Measurements from ENCODE around the gene IFT81. TPM values are rescaled to one million over a fixed set of nuclear protein-coding genes. Genes with fewer than 3 reads are reported as not detected.

Gene IFT81
- total and polyA plus RNA-seq, 2 experiments from 2014 or later: 17.5 to 22.3 TPM

DNA sequence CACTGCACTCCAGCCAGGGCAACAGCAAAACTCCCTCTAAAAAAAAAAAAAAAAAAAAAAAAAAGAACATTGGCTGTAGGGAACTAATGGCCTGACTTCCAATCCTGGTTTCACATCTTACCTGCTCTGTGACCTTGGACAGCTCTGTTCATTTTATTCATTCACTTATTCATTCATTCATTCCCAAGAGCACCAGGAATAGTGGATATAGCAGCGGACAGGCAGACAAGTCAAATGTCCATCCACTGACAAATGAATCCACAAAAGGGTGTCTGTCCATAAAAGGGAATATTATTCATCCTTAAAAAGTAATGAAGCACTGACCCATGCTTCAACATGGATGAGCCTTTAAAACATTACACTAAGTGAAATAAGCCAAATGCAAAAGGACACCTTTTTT, 48.3 kb upstream of the IFT81 start:
- H3K9me2 ChIP-seq (ENCODE audit: insufficient read depth): 0 out of 2 replicates have a peak, but pooled peaks cover 6% of the 10 kb centered on the region
- DNase-seq (ENCODE audit: low spot score): no peak
- Mint-ChIP-seq H3K4me3 (no peak overlapping the region), H3K4me1 (peaks cover 3% of the 10 kb centered on the region; the same call in 1 of the 3 replicates), H3K27me3 (ENCODE audit: insufficient read depth, low read depth, poor library complexity) (no peaks in the 10 kb centered on the region), H3K9me3 (no peaks in the 10 kb centered on the region; the same call in 2 of the 3 replicates), H3K27ac (no peak overlapping the region), H3K36me3 (ENCODE audit: low read depth) (no peaks in the 10 kb centered on the region)
- no peak overlapping the region for H3K4me2 ChIP-seq
- H4K20me1 ChIP-seq (replicated peaks; ENCODE audit: insufficient read depth): no peaks in the 10 kb centered on the region
- no peak overlapping the region for H3K4me3 ChIP-seq
- no peak for ATAC-seq
- H3K79me2 ChIP-seq (replicated peaks; ENCODE audit: insufficient read depth): no peaks in the 10 kb centered on the region
- no peak overlapping the region for H3K27ac ChIP-seq (ENCODE audit: low read depth)
- H2AFZ ChIP-seq: no peak overlapping the region
- TF ChIP-seq CTCF (conservative IDR thresholded peaks at IDR 0.05; ENCODE audit: low read depth in 2 of 2) (no peak), POLR2AphosphoS5 (IDR thresholded peaks at IDR 0.05; ENCODE audit: low read depth) (no peak), ZNF114 (CRISPR knock-in tag; IDR thresholded peaks at IDR 0.05) (no peak), STAT1 (IDR thresholded peaks at IDR 0.05; ENCODE audit: unreplicated experiment) (no peak), NANOG (IDR thresholded peaks at IDR 0.05; ENCODE audit: borderline replicate concordance) (no peak), ZNF462 (CRISPR knock-in tag; IDR thresholded peaks at IDR 0.05) (no peak), CREB1 (CRISPR knock-in tag; IDR thresholded peaks at IDR 0.05; ENCODE audit: low read depth) (no peak), EZH2phosphoT487 (IDR thresholded peaks at IDR 0.05; ENCODE audit: unreplicated experiment) (no peak), ZNF331 (CRISPR knock-in tag; IDR thresholded peaks at IDR 0.05; ENCODE audit: low read depth) (no peak), JUNB (IDR thresholded peaks at IDR 0.05; ENCODE audit: unreplicated experiment) (no peak), EZH2 (IDR thresholded peaks at IDR 0.05; ENCODE audit: low read depth, unreplicated experiment) (no peak)
- TF ChIP-seq, protein P1, sequence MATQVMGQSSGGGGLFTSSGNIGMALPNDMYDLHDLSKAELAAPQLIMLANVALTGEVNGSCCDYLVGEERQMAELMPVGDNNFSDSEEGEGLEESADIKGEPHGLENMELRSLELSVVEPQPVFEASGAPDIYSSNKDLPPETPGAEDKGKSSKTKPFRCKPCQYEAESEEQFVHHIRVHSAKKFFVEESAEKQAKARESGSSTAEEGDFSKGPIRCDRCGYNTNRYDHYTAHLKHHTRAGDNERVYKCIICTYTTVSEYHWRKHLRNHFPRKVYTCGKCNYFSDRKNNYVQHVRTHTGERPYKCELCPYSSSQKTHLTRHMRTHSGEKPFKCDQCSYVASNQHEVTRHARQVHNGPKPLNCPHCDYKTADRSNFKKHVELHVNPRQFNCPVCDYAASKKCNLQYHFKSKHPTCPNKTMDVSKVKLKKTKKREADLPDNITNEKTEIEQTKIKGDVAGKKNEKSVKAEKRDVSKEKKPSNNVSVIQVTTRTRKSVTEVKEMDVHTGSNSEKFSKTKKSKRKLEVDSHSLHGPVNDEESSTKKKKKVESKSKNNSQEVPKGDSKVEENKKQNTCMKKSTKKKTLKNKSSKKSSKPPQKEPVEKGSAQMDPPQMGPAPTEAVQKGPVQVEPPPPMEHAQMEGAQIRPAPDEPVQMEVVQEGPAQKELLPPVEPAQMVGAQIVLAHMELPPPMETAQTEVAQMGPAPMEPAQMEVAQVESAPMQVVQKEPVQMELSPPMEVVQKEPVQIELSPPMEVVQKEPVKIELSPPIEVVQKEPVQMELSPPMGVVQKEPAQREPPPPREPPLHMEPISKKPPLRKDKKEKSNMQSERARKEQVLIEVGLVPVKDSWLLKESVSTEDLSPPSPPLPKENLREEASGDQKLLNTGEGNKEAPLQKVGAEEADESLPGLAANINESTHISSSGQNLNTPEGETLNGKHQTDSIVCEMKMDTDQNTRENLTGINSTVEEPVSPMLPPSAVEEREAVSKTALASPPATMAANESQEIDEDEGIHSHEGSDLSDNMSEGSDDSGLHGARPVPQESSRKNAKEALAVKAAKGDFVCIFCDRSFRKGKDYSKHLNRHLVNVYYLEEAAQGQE (IDR thresholded peaks at IDR 0.05; ENCODE audit: unreplicated experiment): no peak
- TF ChIP-seq, protein P2, sequence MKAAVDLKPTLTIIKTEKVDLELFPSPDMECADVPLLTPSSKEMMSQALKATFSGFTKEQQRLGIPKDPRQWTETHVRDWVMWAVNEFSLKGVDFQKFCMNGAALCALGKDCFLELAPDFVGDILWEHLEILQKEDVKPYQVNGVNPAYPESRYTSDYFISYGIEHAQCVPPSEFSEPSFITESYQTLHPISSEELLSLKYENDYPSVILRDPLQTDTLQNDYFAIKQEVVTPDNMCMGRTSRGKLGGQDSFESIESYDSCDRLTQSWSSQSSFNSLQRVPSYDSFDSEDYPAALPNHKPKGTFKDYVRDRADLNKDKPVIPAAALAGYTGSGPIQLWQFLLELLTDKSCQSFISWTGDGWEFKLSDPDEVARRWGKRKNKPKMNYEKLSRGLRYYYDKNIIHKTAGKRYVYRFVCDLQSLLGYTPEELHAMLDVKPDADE (IDR thresholded peaks at IDR 0.05): no peak
- no peaks in the 10 kb centered on the region; the same call in 1 of the 2 replicates for H3K4me1 ChIP-seq (ENCODE audit: insufficient read depth)
- no peaks in the 10 kb centered on the region for H3F3A ChIP-seq (replicated peaks; ENCODE audit: low read depth)
- no peaks in the 10 kb centered on the region for H3K27me3 ChIP-seq (ENCODE audit: insufficient read depth)
- H3K36me3 ChIP-seq (ENCODE audit: insufficient read depth): no peaks in the 10 kb centered on the region

All from GM23338 (cell line).